ENCODE measurements around the gene C1orf74.

Gene C1orf74

DNA sequence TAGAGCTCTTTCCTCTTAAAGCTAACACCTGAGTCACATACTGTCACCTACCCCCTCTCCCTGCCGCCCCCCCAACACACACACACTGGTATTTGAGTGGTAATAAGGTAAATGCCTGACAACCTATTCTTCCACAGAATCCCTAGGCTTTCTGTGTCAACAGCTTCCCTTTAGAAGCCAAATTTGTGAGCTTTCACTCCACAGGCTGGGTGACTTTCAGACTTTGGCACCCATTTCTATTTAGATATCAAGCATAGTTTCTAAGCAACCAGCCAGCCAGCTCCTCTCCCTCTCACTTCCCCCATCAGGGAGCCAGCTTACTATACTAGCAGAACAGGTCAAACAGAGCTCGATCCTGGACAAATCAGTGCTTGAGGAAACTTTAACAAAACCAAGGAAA lies 3.2 kb upstream of the C1orf74 start:
- no peaks in the 10 kb centered on the region for H3K9me2 ChIP-seq (ENCODE audit: low read depth, low read length)
- no peaks in the 10 kb centered on the region for H3K79me2 ChIP-seq (ENCODE audit: insufficient read depth, low read length)
- H3K27me3 ChIP-seq (ENCODE audit: insufficient read depth, low read length) = no peaks in the 10 kb centered on the region
- H4K20me1 ChIP-seq (ENCODE audit: insufficient read depth, low read length) = no peaks in the 10 kb centered on the region
- no peaks in the 10 kb centered on the region for H3F3A ChIP-seq (ENCODE audit: insufficient read depth, low read length)
- no peak overlapping the region for H3K9ac ChIP-seq (ENCODE audit: low read length)
- no peak overlapping the region for H3K4me3 ChIP-seq (ENCODE audit: low read depth, low read length, poor library complexity, severe bottlenecking)
- H3K4me2 ChIP-seq (ENCODE audit: low read length) = no peak overlapping the region
- no peak overlapping the region for H3K27ac ChIP-seq (ENCODE audit: low read depth, low read length, poor library complexity, severe bottlenecking)
- no peak overlapping the region for H2AFZ ChIP-seq (ENCODE audit: low read length)
- TF ChIP-seq, protein P1, sequence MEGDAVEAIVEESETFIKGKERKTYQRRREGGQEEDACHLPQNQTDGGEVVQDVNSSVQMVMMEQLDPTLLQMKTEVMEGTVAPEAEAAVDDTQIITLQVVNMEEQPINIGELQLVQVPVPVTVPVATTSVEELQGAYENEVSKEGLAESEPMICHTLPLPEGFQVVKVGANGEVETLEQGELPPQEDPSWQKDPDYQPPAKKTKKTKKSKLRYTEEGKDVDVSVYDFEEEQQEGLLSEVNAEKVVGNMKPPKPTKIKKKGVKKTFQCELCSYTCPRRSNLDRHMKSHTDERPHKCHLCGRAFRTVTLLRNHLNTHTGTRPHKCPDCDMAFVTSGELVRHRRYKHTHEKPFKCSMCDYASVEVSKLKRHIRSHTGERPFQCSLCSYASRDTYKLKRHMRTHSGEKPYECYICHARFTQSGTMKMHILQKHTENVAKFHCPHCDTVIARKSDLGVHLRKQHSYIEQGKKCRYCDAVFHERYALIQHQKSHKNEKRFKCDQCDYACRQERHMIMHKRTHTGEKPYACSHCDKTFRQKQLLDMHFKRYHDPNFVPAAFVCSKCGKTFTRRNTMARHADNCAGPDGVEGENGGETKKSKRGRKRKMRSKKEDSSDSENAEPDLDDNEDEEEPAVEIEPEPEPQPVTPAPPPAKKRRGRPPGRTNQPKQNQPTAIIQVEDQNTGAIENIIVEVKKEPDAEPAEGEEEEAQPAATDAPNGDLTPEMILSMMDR (IDR thresholded peaks at IDR 0.05; ENCODE audit: low read length) = no peak
- no peak for TF ChIP-seq EZH2 (IDR thresholded peaks at IDR 0.05; ENCODE audit: borderline replicate concordance, low read length)
- peaks cover 3% of the 10 kb centered on the region; the same call in 1 of the 2 replicates for H3K9me3 ChIP-seq (ENCODE audit: low read length)
- peaks cover 15% of the 10 kb centered on the region for H3K4me1 ChIP-seq (ENCODE audit: insufficient read depth, low read length, severe bottlenecking)
- H3K36me3 ChIP-seq (ENCODE audit: insufficient read depth, low read length) = peaks cover 9% of the 10 kb centered on the region

DNA sequence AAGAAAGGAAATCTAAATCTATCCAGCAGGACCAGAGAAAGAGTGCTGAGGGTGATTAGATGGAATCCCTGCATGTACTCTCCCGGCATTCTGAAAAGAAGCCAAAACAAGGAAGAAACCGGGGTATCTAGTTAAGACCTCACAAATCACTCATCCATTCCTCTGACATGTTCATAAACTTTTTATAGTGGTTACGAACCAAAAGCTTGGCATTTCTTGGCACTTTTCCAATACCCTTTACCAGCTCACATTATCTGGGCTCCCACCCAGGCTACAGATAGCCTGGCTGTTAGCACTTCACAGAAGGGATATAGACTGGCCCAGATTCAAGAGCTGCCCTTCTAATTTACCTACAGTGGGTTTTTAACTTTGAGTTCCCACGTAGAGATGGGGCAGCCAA lies 1.8 kb upstream of the C1orf74 start:
- H3K9me3 ChIP-seq (ENCODE audit: low read length) = peaks cover 3% of the 10 kb centered on the region; the same call in 1 of the 2 replicates
- no peaks in the 10 kb centered on the region for H3K27me3 ChIP-seq (ENCODE audit: insufficient read depth, low read length)
- no peak for TF ChIP-seq EZH2 (IDR thresholded peaks at IDR 0.05; ENCODE audit: borderline replicate concordance, low read length)
- TF ChIP-seq, protein P1 (IDR thresholded peaks at IDR 0.05; ENCODE audit: low read length) = no peak
- H3K4me3 ChIP-seq (ENCODE audit: low read depth, low read length, poor library complexity, severe bottlenecking) = no peak overlapping the region
- H3F3A ChIP-seq (ENCODE audit: insufficient read depth, low read length) = no peaks in the 10 kb centered on the region
- no peak overlapping the region for H3K9ac ChIP-seq (ENCODE audit: low read length)
- H3K4me1 ChIP-seq (ENCODE audit: insufficient read depth, low read length, severe bottlenecking) = peaks cover 15% of the 10 kb centered on the region
- H3K27ac ChIP-seq (ENCODE audit: low read depth, low read length, poor library complexity, severe bottlenecking) = no peak overlapping the region
- H3K4me2 ChIP-seq (ENCODE audit: low read length) = no peak overlapping the region
- H4K20me1 ChIP-seq (ENCODE audit: insufficient read depth, low read length) = no peaks in the 10 kb centered on the region
- H3K79me2 ChIP-seq (ENCODE audit: insufficient read depth, low read length) = no peaks in the 10 kb centered on the region
- H3K9me2 ChIP-seq (ENCODE audit: low read depth, low read length) = no peaks in the 10 kb centered on the region
- peaks cover 23% of the 10 kb centered on the region for H3K36me3 ChIP-seq (ENCODE audit: insufficient read depth, low read length)
- no peak overlapping the region for H2AFZ ChIP-seq (ENCODE audit: low read length)

DNA sequence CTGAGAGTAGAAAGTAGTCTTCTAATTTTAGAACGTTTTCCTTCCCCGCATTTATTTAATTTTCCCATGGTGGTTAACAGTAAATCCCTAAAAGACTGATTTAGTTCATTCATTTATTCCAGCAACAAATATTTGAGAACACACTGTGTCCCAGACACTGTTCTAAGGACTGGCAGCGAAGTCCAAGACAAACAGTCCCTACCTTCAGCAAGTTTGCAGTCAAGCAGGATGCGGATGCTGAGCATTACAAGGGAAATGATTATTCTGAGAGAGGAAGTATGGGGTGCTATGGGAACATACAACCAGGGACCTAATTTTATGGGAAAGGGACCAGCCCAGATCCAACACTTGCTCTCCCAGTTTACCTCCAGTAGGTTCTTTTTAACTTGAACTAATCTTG lies 1.2 kb upstream of the C1orf74 start:
- H3K36me3 ChIP-seq (ENCODE audit: insufficient read depth, low read length) = peaks cover 24% of the 10 kb centered on the region
- no peaks in the 10 kb centered on the region for H3K9me2 ChIP-seq (ENCODE audit: low read depth, low read length)
- no peaks in the 10 kb centered on the region for H3K79me2 ChIP-seq (ENCODE audit: insufficient read depth, low read length)
- TF ChIP-seq, protein P1 (IDR thresholded peaks at IDR 0.05; ENCODE audit: low read length) = no peak
- no peak for TF ChIP-seq EZH2 (IDR thresholded peaks at IDR 0.05; ENCODE audit: borderline replicate concordance, low read length)
- no peaks in the 10 kb centered on the region for H3F3A ChIP-seq (ENCODE audit: insufficient read depth, low read length)
- no peak overlapping the region for H3K4me2 ChIP-seq (ENCODE audit: low read length)
- peaks cover 3% of the 10 kb centered on the region; the same call in 1 of the 2 replicates for H3K9me3 ChIP-seq (ENCODE audit: low read length)
- no peaks in the 10 kb centered on the region for H3K27me3 ChIP-seq (ENCODE audit: insufficient read depth, low read length)
- H3K4me1 ChIP-seq (ENCODE audit: insufficient read depth, low read length, severe bottlenecking) = peaks cover 15% of the 10 kb centered on the region
- no peaks in the 10 kb centered on the region for H4K20me1 ChIP-seq (ENCODE audit: insufficient read depth, low read length)
- no peak overlapping the region for H2AFZ ChIP-seq (ENCODE audit: low read length)
- no peak overlapping the region for H3K9ac ChIP-seq (ENCODE audit: low read length)
- H3K27ac ChIP-seq (ENCODE audit: low read depth, low read length, poor library complexity, severe bottlenecking) = no peak overlapping the region
- H3K4me3 ChIP-seq (ENCODE audit: low read depth, low read length, poor library complexity, severe bottlenecking) = no peak overlapping the region

All from OCI-LY1 (cell line).